CD14-positive monocyte (primary cell): ENCODE results near the gene MED27. TPM values are rescaled to one million over a fixed set of nuclear protein-coding genes. Genes with fewer than 3 reads are reported as not detected.

ENCODE experiments used
- DNase-seq, 3 donors: peaks; one replicate each; pipeline ENCODE4 v3.0.0-alpha.2; 2011 to 2022
- H2AFZ ChIP-seq: 2 replicates; pipeline ENCODE4 v1.6.0; 2012; ENCODE audit warnings: mild to moderate bottlenecking, low read depth, low read length, inconsistent platforms; ENCODE audit not compliant: insufficient read depth, poor library complexity, severe bottlenecking
- H3K27ac ChIP-seq, 2 donors: 1 replicate in 1 of 2; 2 replicates in 1 of 2; pipeline ENCODE4 v1.5.1; 2012 to 2013; ENCODE audit warnings: low read length in 2 of 2, control low read depth in 1 of 2, inconsistent platforms in 1 of 2, low read depth in 1 of 2, mild to moderate bottlenecking in 1 of 2
- H3K27me3 ChIP-seq, 2 donors: one replicate each; pipeline versions ENCODE4 v1.6.0 to v1.6.1; 2011 to 2013; ENCODE audit warnings: low read length in 2 of 2; ENCODE audit not compliant: control insufficient read depth in 2 of 2, insufficient read depth in 2 of 2
- H3K36me3 ChIP-seq, 2 donors: replicated peaks in 1 of 2; 1 replicate in 1 of 2; 2 replicates in 1 of 2; pipeline versions ENCODE4 v1.5.1 to v1.6.1; 2012 to 2013; ENCODE audit warnings: low read length in 2 of 2, control low read depth in 1 of 2, inconsistent platforms in 1 of 2, mild to moderate bottlenecking in 1 of 2; ENCODE audit not compliant: insufficient read depth in 2 of 2, control insufficient read depth in 1 of 2
- H3K4me1 ChIP-seq, 2 donors: 1 replicate in 1 of 2; 2 replicates in 1 of 2; pipeline versions ENCODE4 v1.5.1 to v1.6.1; 2012 to 2013; ENCODE audit warnings: low read length in 2 of 2, control low read depth in 1 of 2, inconsistent platforms in 1 of 2, mild to moderate bottlenecking in 1 of 2, moderate library complexity in 1 of 2; ENCODE audit not compliant: insufficient read depth in 2 of 2, control insufficient read depth in 1 of 2
- H3K4me2 ChIP-seq: replicated peaks from 2 replicates; pipeline ENCODE3; 2012; ENCODE audit warnings: low read length, moderate library complexity, mild to moderate bottlenecking; ENCODE audit not compliant: poor library complexity, severe bottlenecking; ENCODE audit errors: extremely low read depth
- H3K4me3 ChIP-seq, 3 experiments: fragments of 200-600 bp in 1 of 3; sonication (generic) in 1 of 3; replicated peaks in 1 of 3; 1 replicate in 2 of 3; 2 replicates in 1 of 3; pipeline ENCODE4 v1.5.1; 2011 to 2013; ENCODE audit warnings: low read length in 3 of 3, mild to moderate bottlenecking in 3 of 3, control low read depth in 2 of 3, low read depth in 2 of 3, inconsistent platforms in 1 of 3, moderate library complexity in 1 of 3
- H3K79me2 ChIP-seq: 2 replicates; pipeline ENCODE4 v1.6.0; 2012; ENCODE audit warnings: mild to moderate bottlenecking, control low read depth, inconsistent platforms, low read length, moderate library complexity; ENCODE audit not compliant: insufficient read depth
- H3K9ac ChIP-seq: 2 replicates; pipeline ENCODE4 v1.6.0; 2017; ENCODE audit warnings: low read length, mild to moderate bottlenecking; ENCODE audit not compliant: insufficient read depth, poor library complexity, severe bottlenecking
- H3K9me3 ChIP-seq, 2 donors: replicated peaks in 1 of 2; 1 replicate in 1 of 2; 2 replicates in 1 of 2; pipeline versions ENCODE4 v1.5.1 to v1.6.1; 2012 to 2013; ENCODE audit warnings: low read length in 2 of 2, control low read depth in 1 of 2; ENCODE audit not compliant: control insufficient read depth in 1 of 2, insufficient read depth in 1 of 2
- H4K20me1 ChIP-seq: 2 replicates; pipeline ENCODE4 v1.6.0; 2012; ENCODE audit warnings: mild to moderate bottlenecking, low read length, control low read depth, moderate library complexity; ENCODE audit not compliant: insufficient read depth
- H3K27ac Mint-ChIP-seq, 7 donors: one replicate each; pipeline ENCODE4 v1.8.0; 2020; ENCODE audit warnings: mild to moderate bottlenecking in 7 of 7, mixed read lengths in 7 of 7, moderate library complexity in 6 of 7, inconsistent platforms in 2 of 7
- H3K27me3 Mint-ChIP-seq, 3 donors: one replicate each; pipeline ENCODE4 v1.8.0; 2021 to 2022; ENCODE audit warnings: low read depth in 3 of 3, mild to moderate bottlenecking in 3 of 3, mixed read lengths in 3 of 3, moderate library complexity in 3 of 3, inconsistent platforms in 1 of 3
- H3K36me3 Mint-ChIP-seq, 2 donors: one replicate each; pipeline ENCODE4 v1.8.0; 2020; ENCODE audit warnings: mixed read lengths in 2 of 2, inconsistent platforms in 1 of 2, mild to moderate bottlenecking in 1 of 2
- H3K4me1 Mint-ChIP-seq: one replicate; pipeline ENCODE4 v1.8.0; 2020; ENCODE audit warnings: mild to moderate bottlenecking, mixed read lengths
- H3K4me3 Mint-ChIP-seq, 2 donors: one replicate each; pipeline ENCODE4 v1.8.0; 2020; ENCODE audit warnings: mild to moderate bottlenecking in 2 of 2, mixed read lengths in 2 of 2, moderate library complexity in 1 of 2
- H3K9me3 Mint-ChIP-seq, 7 donors: one replicate each; pipeline ENCODE4 v1.8.0; 2020 to 2022; ENCODE audit warnings: mixed read lengths in 7 of 7, mild to moderate bottlenecking in 6 of 7, moderate library complexity in 6 of 7, inconsistent platforms in 2 of 7
- CTCF ChIP-seq: fragments of 200-600 bp; IDR thresholded peaks from one replicate; pipeline ENCODE4 v1.8.0; 2022; ENCODE audit warnings: antibody characterized with exemption, mild to moderate bottlenecking
- WGBS: methylation state at CpG from one replicate; pipeline ENCODE4 v1.1.5; 2013; ENCODE audit warnings: missing lambda C conversion rate; ENCODE audit not compliant: insufficient coverage; 5-methylcytosine and 5-hydroxymethylcytosine counted together
- intact Hi-C, 2 donors: fragments of 100-400 bp; cut with micrococcal nuclease; formaldehyde crosslinking; loops; one replicate each; pipeline versions ENCODE4 v1.15.0 to v1.15.1; 2023
- polyA plus RNA-seq, 3 donors: library from polyadenylated mRNA; depleted of rRNA in 1 of 3; unstranded in 2 of 3; stranded (reverse) in 1 of 3; fragments of 300-500 nt in 2 of 3; fragments of >200 nt in 1 of 3; fragmentation: Illumina TruSeq in 2 of 3; gene quantifications; 1 replicate in 2 of 3; 2 replicates in 1 of 3; pipeline ENCODE4 v1.2.3, GENCODE V29; 2012 to 2021

Gene MED27
- polyA plus RNA-seq, 3 donors: 14.0 to 26.9 (median 25.8) TPM

- Histone ChIP-seq H3K4me3 (no peak overlapping the region), H3K9me3 (no peaks in the 10 kb centered on the region), H3K9ac (no peak overlapping the region), H2AFZ (no peak overlapping the region), H4K20me1 (no peaks in the 10 kb centered on the region), H3K79me2 (no peaks in the 10 kb centered on the region), H3K27ac (no peak overlapping the region), H3K36me3 (no peaks in the 10 kb centered on the region), H3K27me3 (peaks cover 0 to 3% of the 10 kb centered on the region in 2 donors), H3K4me2 (no peak overlapping the region), H3K4me1 (no peaks in the 10 kb centered on the region)
- no peak for TF ChIP-seq CTCF
- Mint-ChIP-seq H3K27me3 (peaks cover 4 to 20% (median 13%) of the 10 kb centered on the region in 3 donors), H3K4me1 (no peaks in the 10 kb centered on the region), H3K4me3 (no peak overlapping the region), H3K9me3 (peaks cover 0 to 9% (median 3%) of the 10 kb centered on the region in 7 donors), H3K36me3 (no peaks in the 10 kb centered on the region), H3K27ac (no peak overlapping the region)
- 82% methylated on average over 2 of the region's 7 CpGs for WGBS
- intact Hi-C loops: no loop called here
- no peak for DNase-seq
These were observed 7.9 kb upstream of the MED27 start for GRCh38 chr9:132087438-132088030.

GRCh38 chr9:132082188-132082587, 2.5 kb upstream of the MED27 start:
- peaks cover 23% of the 10 kb centered on the region for H3K4me1 Mint-ChIP-seq
- no peak overlapping the region for H3K27ac Mint-ChIP-seq
- Histone ChIP-seq H4K20me1 (no peaks in the 10 kb centered on the region), H3K27ac (no peak overlapping the region), H3K36me3 (peaks cover 3% of the 10 kb centered on the region in 2 donors), H3K79me2 (peaks cover 22% of the 10 kb centered on the region), H3K4me3 (no peak overlapping the region), H3K4me2 (no peak overlapping the region), H3K4me1 (peaks cover 15 to 22% of the 10 kb centered on the region in 2 donors), H3K9ac (no peak overlapping the region), H2AFZ (no peak overlapping the region), H3K27me3 (peaks cover 0 to 3% of the 10 kb centered on the region in 2 donors), H3K9me3 (no peaks in the 10 kb centered on the region)
- DNase-seq: no peak
- WGBS: 90% methylated on average over 2 of the region's 5 CpGs
- TF ChIP-seq CTCF: no peak
- H3K4me3 Mint-ChIP-seq: no peak overlapping the region
- peaks cover 3 to 9% (median 7%) of the 10 kb centered on the region in 3 donors for H3K27me3 Mint-ChIP-seq
- intact Hi-C loops: loop anchor here (5.0 kb wide), 2 partner anchors 790 to 795 kb away; partner anchors contain the start of genes AK8 (in 1 of the 2) and SPACA9 (in 1 of the 2)
- peaks cover 7 to 8% of the 10 kb centered on the region in 2 donors for H3K36me3 Mint-ChIP-seq
- H3K9me3 Mint-ChIP-seq: no peaks in the 10 kb centered on the region
